H9 (cell line): ENCODE measurements around the gene CCDC12. TPM values are rescaled to one million over a fixed set of nuclear protein-coding genes. Genes with fewer than 3 reads are reported as not detected.

Experiments
- DNase-seq: peaks from one replicate; pipeline ENCODE4 v3.0.0-alpha.2; 2017
- H2AFZ ChIP-seq: one replicate; pipeline ENCODE4 v1.6.1; 2013; ENCODE audit warnings: mild to moderate bottlenecking, low read length, control low read depth, moderate library complexity
- H2AK5ac ChIP-seq: 2 replicates; pipeline ENCODE4 v1.6.1; 2013; ENCODE audit warnings: low read length, control low read depth, mixed read lengths; ENCODE audit not compliant: insufficient read length
- H2BK120ac ChIP-seq: one replicate; pipeline ENCODE4 v1.6.1; 2013; ENCODE audit warnings: low read depth, mild to moderate bottlenecking, low read length, control low read depth, inconsistent platforms; ENCODE audit not compliant: poor library complexity, severe bottlenecking
- H2BK12ac ChIP-seq: 2 replicates; pipeline ENCODE4 v1.6.1; 2013; ENCODE audit warnings: low read length, control low read depth, mixed read lengths, low read depth; ENCODE audit not compliant: insufficient read length
- H2BK15ac ChIP-seq: 2 replicates; pipeline ENCODE4 v1.6.1; 2013; ENCODE audit warnings: low read depth, low read length, control low read depth
- H2BK20ac ChIP-seq: one replicate; pipeline ENCODE4 v1.6.1; 2013; ENCODE audit warnings: low read depth, mild to moderate bottlenecking, low read length, control low read depth, inconsistent platforms; ENCODE audit not compliant: poor library complexity, severe bottlenecking
- H2BK5ac ChIP-seq: 2 replicates; pipeline ENCODE4 v1.6.1; 2013; ENCODE audit warnings: low read length, control low read depth, mixed read lengths; ENCODE audit not compliant: insufficient read length
- H3K14ac ChIP-seq: 2 replicates; pipeline ENCODE4 v1.6.1; 2013; ENCODE audit warnings: low read length, control low read depth; ENCODE audit not compliant: insufficient read depth
- H3K18ac ChIP-seq: 2 replicates; pipeline ENCODE4 v1.6.1; 2013; ENCODE audit warnings: low read depth, mild to moderate bottlenecking, mixed read lengths, low read length, control low read depth; ENCODE audit not compliant: insufficient read length
- H3K23ac ChIP-seq: 2 replicates; pipeline ENCODE4 v1.6.1; 2013; ENCODE audit warnings: low read length, control low read depth, mixed read lengths, low read depth; ENCODE audit not compliant: insufficient read length
- H3K23me2 ChIP-seq: 2 replicates; pipeline ENCODE4 v1.6.1; 2013; ENCODE audit warnings: low read depth, mild to moderate bottlenecking, mixed read lengths, low read length, control low read depth; ENCODE audit not compliant: insufficient read length, poor library complexity, severe bottlenecking
- H3K27ac ChIP-seq: 2 replicates; pipeline ENCODE4 v1.5.1; 2013; ENCODE audit warnings: low read length, control low read depth, mixed read lengths, low read depth; ENCODE audit not compliant: insufficient read length
- H3K27me3 ChIP-seq: 2 replicates; pipeline ENCODE4 v1.6.1; 2013; ENCODE audit warnings: low read length, control low read depth, inconsistent platforms; ENCODE audit not compliant: insufficient read depth
- H3K4ac ChIP-seq: 2 replicates; pipeline ENCODE4 v1.6.1; 2013; ENCODE audit warnings: low read depth, mild to moderate bottlenecking, control low read depth, inconsistent platforms, low read length, moderate library complexity
- H3K4me1 ChIP-seq: 2 replicates; pipeline ENCODE4 v1.6.1; 2013; ENCODE audit warnings: low read length, control low read depth, inconsistent platforms; ENCODE audit not compliant: insufficient read depth
- H3K4me2 ChIP-seq: 2 replicates; pipeline ENCODE4 v1.6.1; 2013; ENCODE audit warnings: low read length, control low read depth, mixed read lengths; ENCODE audit not compliant: insufficient read length, insufficient read depth
- H3K56ac ChIP-seq: 2 replicates; pipeline ENCODE4 v1.6.1; 2013; ENCODE audit warnings: low read depth, mild to moderate bottlenecking, mixed read lengths, low read length, control low read depth; ENCODE audit not compliant: insufficient read length
- H3K79me1 ChIP-seq: 2 replicates; pipeline ENCODE4 v1.6.1; 2013; ENCODE audit warnings: low read depth, mild to moderate bottlenecking, moderate library complexity, low read length, control low read depth, inconsistent platforms; ENCODE audit not compliant: insufficient read depth, poor library complexity, severe bottlenecking
- H3K79me2 ChIP-seq: 2 replicates; pipeline ENCODE4 v1.6.1; 2013; ENCODE audit warnings: low read length, control low read depth, inconsistent platforms; ENCODE audit not compliant: insufficient read depth
- H3K9ac ChIP-seq: 2 replicates; pipeline ENCODE4 v1.6.1; 2013; ENCODE audit warnings: low read length, control low read depth, mixed read lengths; ENCODE audit not compliant: insufficient read length; ENCODE audit errors: extremely low read depth
- H3K9me3 ChIP-seq: one replicate; pipeline ENCODE4 v1.6.1; 2013; ENCODE audit warnings: low read depth, low read length, inconsistent platforms; ENCODE audit not compliant: control insufficient read depth
- H3T11ph ChIP-seq: one replicate; pipeline ENCODE4 v1.6.1; 2013; ENCODE audit warnings: mild to moderate bottlenecking, low read length, control low read depth, inconsistent platforms
- H4K20me1 ChIP-seq: one replicate; pipeline ENCODE4 v1.6.1; 2013; ENCODE audit not compliant: control insufficient read depth, insufficient read length, insufficient read depth
- H4K5ac ChIP-seq: 2 replicates; pipeline ENCODE4 v1.6.1; 2013; ENCODE audit warnings: low read depth, mild to moderate bottlenecking, mixed read lengths, low read length, control low read depth; ENCODE audit not compliant: insufficient read length
- H4K8ac ChIP-seq: replicated peaks from 2 replicates; pipeline ENCODE4 v1.6.1; 2013; ENCODE audit warnings: low read length, control low read depth, mixed read lengths, low read depth; ENCODE audit not compliant: insufficient read length
- H4K91ac ChIP-seq: 2 replicates; pipeline ENCODE4 v1.6.1; 2013; ENCODE audit warnings: low read depth, mild to moderate bottlenecking, moderate library complexity, mixed read lengths, low read length, control low read depth; ENCODE audit not compliant: insufficient read length
- H3K27ac Mint-ChIP-seq, 3 experiments: 2 replicates in 2 of 3; 3 replicates in 1 of 3; pipeline ENCODE4 v1.8.0; 2020 to 2021; ENCODE audit warnings: mixed read lengths in 3 of 3, mild to moderate bottlenecking in 1 of 3, moderate library complexity in 1 of 3
- H3K27me3 Mint-ChIP-seq: 2 replicates; pipeline ENCODE4 v1.8.0; 2021; ENCODE audit warnings: low read depth, mild to moderate bottlenecking, moderate library complexity, mixed read lengths
- H3K36me3 Mint-ChIP-seq, 3 experiments: 2 replicates in 2 of 3; 3 replicates in 1 of 3; pipeline ENCODE4 v1.8.0; 2020 to 2021; ENCODE audit warnings: low read depth in 3 of 3, mixed read lengths in 3 of 3; ENCODE audit not compliant: insufficient read depth in 1 of 3
- H3K4me1 Mint-ChIP-seq, 2 experiments: 2 replicates each; pipeline ENCODE4 v1.8.0; 2020; ENCODE audit warnings: mixed read lengths in 2 of 2
- H3K4me3 Mint-ChIP-seq, 2 experiments: 2 replicates in 1 of 2; 3 replicates in 1 of 2; pipeline ENCODE4 v1.8.0; 2020 to 2021; ENCODE audit warnings: mild to moderate bottlenecking in 2 of 2, mixed read lengths in 2 of 2, moderate library complexity in 1 of 2
- H3K9me3 Mint-ChIP-seq, 2 experiments: 2 replicates in 1 of 2; 3 replicates in 1 of 2; pipeline ENCODE4 v1.8.0; 2020; ENCODE audit warnings: mild to moderate bottlenecking in 2 of 2, mixed read lengths in 2 of 2, moderate library complexity in 1 of 2
- WGBS: extraction: QIAGEN DNeasy Blood & Tissue Kit; methylation state at CpG from one replicate; pipeline ENCODE4 v1.1.7; 2013; ENCODE audit warnings: missing lambda C conversion rate, low lambda C conversion rate, mixed read lengths; ENCODE audit not compliant: insufficient read length; ENCODE audit errors: extremely low coverage; 5-methylcytosine and 5-hydroxymethylcytosine counted together
- total RNA-seq: library from RNA; stranded (reverse); gene quantifications from 2 replicates; pipeline ENCODE4 v1.2.1, GENCODE V29; 2021
- TF ChIP-seq, protein P1 (sequence below): fragments of 200-600 bp; sonication (generic); conservative IDR thresholded peaks from 3 replicates; pipeline ENCODE4 v1.8.0; 2021; ENCODE audit warnings: antibody characterized with exemption, mild to moderate bottlenecking

CCDC12 gene
- total RNA-seq, 1 experiment from 2014 or later: 54.0 TPM

- Histone ChIP-seq H3K9me3 (no peaks in the 10 kb centered on the region), H3K79me2 (no peaks in the 10 kb centered on the region), H4K91ac (no peak overlapping the region), H2AFZ (no peak overlapping the region), H2BK20ac (no peak overlapping the region), H3K23ac (no peak overlapping the region), H2BK12ac (no peak overlapping the region), H4K20me1 (no peaks in the 10 kb centered on the region), H2BK5ac (no peak overlapping the region), H3K56ac (no peak overlapping the region), H3K27me3 (no peaks in the 10 kb centered on the region), H4K5ac (no peak overlapping the region), H2AK5ac (no peak overlapping the region), H3K9ac (no peak overlapping the region), H2BK120ac (no peak overlapping the region), H3K4me2 (no peak overlapping the region), H3K79me1 (no peaks in the 10 kb centered on the region), H3K18ac (no peak overlapping the region), H3K14ac (no peak overlapping the region), H3K27ac (no peak overlapping the region), H3K4me1 (no peaks in the 10 kb centered on the region), H2BK15ac (no peak overlapping the region), H3K4ac (no peak overlapping the region), H3K23me2 (no peaks in the 10 kb centered on the region), H3T11ph (no peak overlapping the region), H4K8ac (no peak overlapping the region)
- H3K9me3 Mint-ChIP-seq: peaks cover 5 to 8% of the 10 kb centered on the region in 2 experiments; a peak in 4 of 5 replicates
- H3K27me3 Mint-ChIP-seq: no peaks in the 10 kb centered on the region
- no peak overlapping the region; a peak in 1 of 5 replicates for H3K4me3 Mint-ChIP-seq
- no CpG with 5 or more reads among the region's 3 CpGs for WGBS
- H3K4me1 Mint-ChIP-seq: no peaks in the 10 kb centered on the region
- peaks cover 49 to 55% (median 51%) of the 10 kb centered on the region in 3 experiments for H3K36me3 Mint-ChIP-seq
- H3K27ac Mint-ChIP-seq: no peak overlapping the region
- DNase-seq: no peak
- TF ChIP-seq, protein P1, sequence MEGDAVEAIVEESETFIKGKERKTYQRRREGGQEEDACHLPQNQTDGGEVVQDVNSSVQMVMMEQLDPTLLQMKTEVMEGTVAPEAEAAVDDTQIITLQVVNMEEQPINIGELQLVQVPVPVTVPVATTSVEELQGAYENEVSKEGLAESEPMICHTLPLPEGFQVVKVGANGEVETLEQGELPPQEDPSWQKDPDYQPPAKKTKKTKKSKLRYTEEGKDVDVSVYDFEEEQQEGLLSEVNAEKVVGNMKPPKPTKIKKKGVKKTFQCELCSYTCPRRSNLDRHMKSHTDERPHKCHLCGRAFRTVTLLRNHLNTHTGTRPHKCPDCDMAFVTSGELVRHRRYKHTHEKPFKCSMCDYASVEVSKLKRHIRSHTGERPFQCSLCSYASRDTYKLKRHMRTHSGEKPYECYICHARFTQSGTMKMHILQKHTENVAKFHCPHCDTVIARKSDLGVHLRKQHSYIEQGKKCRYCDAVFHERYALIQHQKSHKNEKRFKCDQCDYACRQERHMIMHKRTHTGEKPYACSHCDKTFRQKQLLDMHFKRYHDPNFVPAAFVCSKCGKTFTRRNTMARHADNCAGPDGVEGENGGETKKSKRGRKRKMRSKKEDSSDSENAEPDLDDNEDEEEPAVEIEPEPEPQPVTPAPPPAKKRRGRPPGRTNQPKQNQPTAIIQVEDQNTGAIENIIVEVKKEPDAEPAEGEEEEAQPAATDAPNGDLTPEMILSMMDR: no peak
Measured at GRCh38 chr3:46917257-46917656, 59.3 kb downstream of the CCDC12 start.
